Measurements from ENCODE around the gene IL1RAPL1.

Gene IL1RAPL1

GRCh38 chrX:29506729-29507128 is 919.5 kb downstream of the IL1RAPL1 start:
- Mint-ChIP-seq H3K4me1 (no peaks in the 10 kb centered on the region), H3K9me3 (peaks cover 6% of the 10 kb centered on the region)

GRCh38 chrX:29518100-29518499 is 930.9 kb downstream of the IL1RAPL1 start:
- H3K36me3 Mint-ChIP-seq (ENCODE audit: low read depth): no peaks in the 10 kb centered on the region
- no peaks in the 10 kb centered on the region for H3K9me3 Mint-ChIP-seq
- no peaks in the 10 kb centered on the region for H3K27me3 Mint-ChIP-seq (ENCODE audit: low read depth, poor library complexity)
- TF ChIP-seq CTCF (IDR thresholded peaks at IDR 0.05): no peak
- DNase-seq: no peak
- no peak overlapping the region for H3K4me3 Mint-ChIP-seq
- no peaks in the 10 kb centered on the region for H3K4me1 Mint-ChIP-seq
- H3K27ac Mint-ChIP-seq: no peak overlapping the region

More at GRCh38 chrX:29506729-29507128, 919.5 kb downstream of the IL1RAPL1 start:
- TF ChIP-seq CTCF (IDR thresholded peaks at IDR 0.05): no peak
- peaks cover 4% of the 10 kb centered on the region for H3K27me3 Mint-ChIP-seq (ENCODE audit: low read depth, poor library complexity)
- no peaks in the 10 kb centered on the region for H3K36me3 Mint-ChIP-seq (ENCODE audit: low read depth)
- DNase-seq: no peak
- H3K4me3 Mint-ChIP-seq: no peak overlapping the region
- H3K27ac Mint-ChIP-seq: no peak overlapping the region

GRCh38 chrX:29528281-29528680 is 941.0 kb downstream of the IL1RAPL1 start:
- TF ChIP-seq CTCF (IDR thresholded peaks at IDR 0.05): no peak
- no peaks in the 10 kb centered on the region for H3K9me3 Mint-ChIP-seq
- H3K4me1 Mint-ChIP-seq: peaks cover 6% of the 10 kb centered on the region
- H3K27me3 Mint-ChIP-seq (ENCODE audit: low read depth, poor library complexity): no peaks in the 10 kb centered on the region
- no peak overlapping the region for H3K27ac Mint-ChIP-seq
- no peaks in the 10 kb centered on the region for H3K36me3 Mint-ChIP-seq (ENCODE audit: low read depth)
- no peak overlapping the region for H3K4me3 Mint-ChIP-seq
- DNase-seq: no peak

GRCh38 chrX:29530501-29530900 is 943.3 kb downstream of the IL1RAPL1 start:
- no peak overlapping the region for H3K27ac Mint-ChIP-seq

GRCh38 chrX:29531336-29531735 is 944.1 kb downstream of the IL1RAPL1 start:
- Mint-ChIP-seq H3K4me3 (no peak overlapping the region), H3K36me3 (ENCODE audit: low read depth) (no peaks in the 10 kb centered on the region), H3K27ac (no peak overlapping the region), H3K27me3 (ENCODE audit: low read depth, poor library complexity) (peaks cover 3% of the 10 kb centered on the region), H3K9me3 (no peaks in the 10 kb centered on the region), H3K4me1 (no peaks in the 10 kb centered on the region)
- no peak for TF ChIP-seq CTCF (IDR thresholded peaks at IDR 0.05)
- no peak for DNase-seq

More at GRCh38 chrX:29530501-29530900, 943.3 kb downstream of the IL1RAPL1 start:
- no peak for TF ChIP-seq CTCF (IDR thresholded peaks at IDR 0.05)
- H3K9me3 Mint-ChIP-seq: no peaks in the 10 kb centered on the region
- H3K27me3 Mint-ChIP-seq (ENCODE audit: low read depth, poor library complexity): peaks cover 2% of the 10 kb centered on the region
- DNase-seq: no peak
- H3K4me3 Mint-ChIP-seq: no peak overlapping the region
- no peaks in the 10 kb centered on the region for H3K36me3 Mint-ChIP-seq (ENCODE audit: low read depth)
- peaks cover 4% of the 10 kb centered on the region for H3K4me1 Mint-ChIP-seq
